GM19239 (cell line): ENCODE measurements around the gene DENND2A.
"Not testable (repeated sequence)": the region's sequence is repeated elsewhere in the genome, so short reads cannot be mapped to it uniquely, and the experiment has no call there.

Experiments used
- DNase-seq: peaks from one replicate; pipeline ENCODE4 v3.0.0; 2011; ENCODE audit warnings: low spot score; ENCODE audit not compliant: insufficient read length
- FAIRE-seq: peaks from 2 replicates; lab custom pipeline; 2011; peaks lifted over from hg19 to GRCh38; lab: Jason Lieb, UNC

DENND2A gene, protein sequence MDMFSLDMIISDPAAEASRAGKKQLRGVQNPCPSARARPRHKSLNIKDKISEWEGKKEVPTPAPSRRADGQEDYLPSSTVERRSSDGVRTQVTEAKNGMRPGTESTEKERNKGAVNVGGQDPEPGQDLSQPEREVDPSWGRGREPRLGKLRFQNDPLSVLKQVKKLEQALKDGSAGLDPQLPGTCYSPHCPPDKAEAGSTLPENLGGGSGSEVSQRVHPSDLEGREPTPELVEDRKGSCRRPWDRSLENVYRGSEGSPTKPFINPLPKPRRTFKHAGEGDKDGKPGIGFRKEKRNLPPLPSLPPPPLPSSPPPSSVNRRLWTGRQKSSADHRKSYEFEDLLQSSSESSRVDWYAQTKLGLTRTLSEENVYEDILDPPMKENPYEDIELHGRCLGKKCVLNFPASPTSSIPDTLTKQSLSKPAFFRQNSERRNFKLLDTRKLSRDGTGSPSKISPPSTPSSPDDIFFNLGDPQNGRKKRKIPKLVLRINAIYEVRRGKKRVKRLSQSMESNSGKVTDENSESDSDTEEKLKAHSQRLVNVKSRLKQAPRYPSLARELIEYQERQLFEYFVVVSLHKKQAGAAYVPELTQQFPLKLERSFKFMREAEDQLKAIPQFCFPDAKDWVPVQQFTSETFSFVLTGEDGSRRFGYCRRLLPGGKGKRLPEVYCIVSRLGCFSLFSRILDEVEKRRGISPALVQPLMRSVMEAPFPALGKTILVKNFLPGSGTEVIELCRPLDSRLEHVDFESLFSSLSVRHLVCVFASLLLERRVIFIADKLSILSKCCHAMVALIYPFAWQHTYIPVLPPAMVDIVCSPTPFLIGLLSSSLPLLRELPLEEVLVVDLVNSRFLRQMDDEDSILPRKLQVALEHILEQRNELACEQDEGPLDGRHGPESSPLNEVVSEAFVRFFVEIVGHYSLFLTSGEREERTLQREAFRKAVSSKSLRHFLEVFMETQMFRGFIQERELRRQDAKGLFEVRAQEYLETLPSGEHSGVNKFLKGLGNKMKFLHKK

DNA sequence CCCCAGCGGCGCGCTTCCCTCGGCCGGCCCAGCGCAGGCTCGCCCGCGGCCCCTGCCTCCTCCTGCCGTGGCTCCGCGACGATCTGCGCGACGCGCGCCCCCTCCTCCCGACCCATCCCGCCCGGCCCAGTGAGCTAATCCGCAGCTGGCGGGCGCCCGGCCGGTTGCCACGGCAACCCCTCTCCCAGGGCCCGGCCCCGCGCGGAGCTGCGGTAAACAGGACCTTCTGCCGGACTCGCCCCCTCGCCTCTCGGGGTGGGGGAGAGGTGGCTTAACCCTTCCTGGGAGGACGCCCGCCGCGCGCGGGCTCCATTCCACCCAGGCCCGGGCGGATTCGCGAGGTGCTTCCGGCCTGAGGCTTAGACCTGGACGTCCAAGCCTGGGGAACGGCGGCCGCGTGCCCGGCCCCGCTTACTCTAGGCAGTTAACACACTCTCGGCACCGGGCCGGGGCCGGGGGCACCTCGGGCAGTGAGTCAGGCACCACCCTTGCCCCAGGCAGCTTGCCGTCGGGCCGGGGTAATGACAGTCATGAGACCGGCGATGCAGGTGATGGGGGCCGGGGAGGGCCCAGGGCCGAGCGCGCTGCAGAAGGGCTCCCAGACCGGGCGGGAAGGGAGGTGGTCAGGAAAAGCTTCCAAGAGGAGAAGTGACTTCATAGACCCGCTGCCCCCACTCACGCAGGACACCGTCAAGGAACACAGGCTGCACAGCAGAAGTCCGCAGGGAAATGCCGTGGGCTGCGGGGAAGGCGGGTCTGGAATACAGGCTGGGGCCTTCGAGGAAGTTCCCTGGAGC is at the start of gene DENND2A:
Gene DENND2A (minus strand): TSS at position 87 of the 797 bp plus-strand sequence. CDS start 38,416 bp downstream, outside the sequence.
- FAIRE-seq (no peak), DNase-seq (no peak)

DNA sequence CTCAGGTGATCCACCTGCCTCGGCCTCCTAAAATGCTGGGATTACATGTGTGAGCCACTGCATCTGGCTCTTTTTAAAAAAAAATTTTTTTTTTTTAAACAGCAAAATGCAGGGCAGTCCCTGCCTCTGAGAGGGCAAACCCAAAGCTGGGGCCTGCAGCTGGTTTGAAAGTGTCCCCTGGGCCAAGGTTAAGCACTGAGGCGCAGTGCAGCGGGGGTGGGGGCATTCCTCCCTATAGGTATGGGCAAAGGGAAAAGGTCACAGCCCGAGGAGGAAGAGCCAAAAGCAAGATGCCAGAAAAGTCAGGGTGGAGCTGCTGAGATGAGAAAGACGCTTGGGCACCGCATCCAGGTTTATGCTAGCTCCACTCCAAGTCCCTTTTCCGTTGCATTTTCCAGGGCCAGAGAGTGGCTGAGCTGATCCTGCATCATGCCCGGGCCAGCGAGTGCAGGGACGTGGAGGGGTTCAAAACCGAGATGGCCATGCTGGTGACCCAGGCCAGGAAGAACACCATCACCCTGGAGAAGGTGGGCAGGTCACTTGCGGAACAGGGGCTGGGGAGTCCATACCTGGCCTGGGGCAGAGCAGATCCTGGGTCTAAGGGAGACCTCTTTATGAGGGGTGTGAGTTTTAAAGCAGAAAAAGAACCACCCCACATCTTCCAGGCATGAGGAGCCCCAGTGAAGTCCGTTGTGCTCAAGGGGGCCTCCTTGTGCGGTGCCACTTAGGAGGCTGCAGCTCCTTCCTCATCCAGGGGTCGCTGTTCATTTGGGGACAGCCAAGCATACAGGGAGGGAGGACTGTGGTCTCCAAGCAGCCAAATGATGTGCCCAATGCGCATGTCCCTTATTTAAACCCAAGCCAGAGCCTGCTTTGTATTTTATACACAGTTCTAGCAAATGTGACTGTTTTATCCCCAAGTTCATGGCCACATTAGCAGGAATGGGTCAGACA is 48.9 kb upstream of the DENND2A start:
- FAIRE-seq (no peak), DNase-seq (no peak)

DNA sequence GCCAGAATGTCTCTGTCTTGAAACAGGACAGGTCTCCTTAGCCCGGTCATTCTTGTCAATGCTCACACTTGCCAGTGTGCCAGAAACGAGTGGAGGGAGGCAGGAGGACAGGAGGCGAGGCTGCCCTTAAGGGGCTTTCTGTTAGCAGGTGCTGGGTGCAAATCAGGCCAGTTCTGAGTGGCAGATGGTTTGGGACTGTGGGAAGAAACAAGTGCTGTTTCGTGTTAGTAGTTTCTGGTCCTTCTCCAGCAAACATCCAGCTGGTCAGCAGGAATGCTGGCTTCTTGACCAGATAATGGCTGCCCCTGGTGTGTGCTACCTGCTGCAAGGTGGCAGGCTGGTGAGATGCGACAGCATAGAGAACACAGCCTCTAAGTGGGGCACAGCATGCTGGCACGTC is 47.7 kb upstream of the DENND2A start:
- DNase-seq (no peak), FAIRE-seq (no peak)

DNA sequence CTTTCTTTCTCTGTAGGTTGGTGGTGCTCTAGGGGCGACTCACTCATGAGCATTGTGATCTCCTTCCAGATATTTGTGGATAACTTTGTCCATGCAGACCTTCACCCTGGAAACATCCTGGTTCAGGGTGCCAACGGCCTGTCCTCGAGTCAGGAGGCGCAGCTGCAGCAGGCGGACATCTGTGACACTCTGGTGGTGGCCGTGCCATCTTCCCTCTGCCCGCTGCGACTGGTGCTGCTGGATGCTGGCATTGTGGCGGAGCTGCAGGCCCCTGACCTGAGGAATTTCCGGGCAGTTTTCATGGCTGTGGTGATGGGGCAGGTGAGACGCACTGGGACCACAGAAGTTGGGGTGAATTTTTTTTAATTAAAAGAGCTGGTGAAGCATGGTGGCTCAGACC is 46.3 kb upstream of the DENND2A start:
- FAIRE-seq (no peak), DNase-seq (no peak)

DNA sequence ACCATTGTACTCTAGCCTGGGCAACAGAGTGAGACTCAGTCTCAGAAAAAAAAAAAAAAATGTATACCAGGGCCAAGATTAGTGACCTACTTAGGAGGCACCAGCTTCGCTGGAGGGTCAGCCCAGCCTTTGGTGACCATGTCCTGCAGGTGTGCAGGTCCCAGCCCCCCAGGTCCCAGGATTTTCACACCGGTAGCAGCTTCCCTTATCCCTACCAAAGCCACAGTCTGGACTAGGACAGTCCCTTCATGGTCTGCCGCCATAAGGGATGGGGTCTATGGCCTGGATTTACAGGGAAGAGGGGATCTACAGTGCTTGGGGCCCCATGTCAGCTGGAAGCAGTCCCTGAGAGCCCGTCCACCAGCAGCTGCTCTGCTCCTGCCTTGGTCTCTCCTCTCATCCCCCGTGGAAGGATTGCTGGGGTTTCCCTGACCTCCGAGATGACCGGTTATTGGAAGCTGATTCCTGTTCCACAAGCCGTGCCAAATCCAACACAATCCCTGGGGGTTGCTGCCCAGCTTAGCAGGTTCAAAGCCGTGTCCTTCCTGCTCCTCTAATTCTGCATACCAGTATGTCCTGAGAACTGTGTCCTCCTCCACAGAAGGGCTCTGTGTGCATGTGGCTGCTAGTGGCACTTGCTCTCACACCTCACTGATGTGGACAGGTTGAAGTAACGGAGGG is 44.9 kb upstream of the DENND2A start:
- no peak for FAIRE-seq
- DNase-seq = no peak

DNA sequence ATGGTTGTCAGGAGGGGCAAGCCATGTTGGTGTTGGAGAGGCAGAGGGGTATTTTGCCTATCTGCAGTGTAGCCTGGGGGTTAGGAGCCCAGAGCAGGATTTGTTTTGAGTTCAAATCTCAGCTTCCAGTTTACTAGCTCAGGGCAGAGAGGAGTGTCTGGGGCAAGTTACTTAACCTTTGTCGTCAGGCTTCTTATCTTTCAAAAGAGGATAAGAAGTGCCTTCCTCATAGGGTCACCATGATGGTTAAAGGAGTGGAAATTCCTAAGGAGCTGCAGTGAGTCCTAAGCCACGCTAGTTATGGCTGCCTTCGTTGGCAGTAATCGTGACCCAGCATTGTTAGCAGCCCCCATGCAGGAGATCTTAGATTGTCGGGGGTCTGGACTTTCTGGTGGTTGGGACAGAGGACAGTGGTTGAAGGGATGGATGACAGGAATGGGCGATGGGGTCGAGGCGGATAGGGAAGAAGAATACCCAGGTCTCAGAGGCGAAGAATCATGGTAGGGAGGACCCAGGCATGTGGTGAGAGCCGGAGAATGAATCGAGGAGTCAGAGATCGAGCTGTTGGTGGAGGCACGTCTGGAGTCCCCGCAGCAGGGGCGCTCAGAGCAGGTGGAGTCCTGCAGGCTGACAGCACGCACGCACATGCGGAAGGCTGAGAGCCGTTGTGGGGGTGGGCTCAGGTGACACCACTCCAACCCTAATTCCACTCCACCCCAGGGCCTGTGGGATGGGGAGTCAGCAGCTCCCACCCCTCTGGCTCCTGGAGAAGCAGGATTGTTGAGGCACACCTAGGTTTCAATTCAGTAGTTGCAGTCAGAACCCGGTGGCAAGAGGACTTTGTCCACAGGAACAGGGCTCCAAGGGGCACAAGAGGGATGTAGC is 43.7 kb upstream of the DENND2A start:
- DNase-seq (no peak), FAIRE-seq (no peak)

DNA sequence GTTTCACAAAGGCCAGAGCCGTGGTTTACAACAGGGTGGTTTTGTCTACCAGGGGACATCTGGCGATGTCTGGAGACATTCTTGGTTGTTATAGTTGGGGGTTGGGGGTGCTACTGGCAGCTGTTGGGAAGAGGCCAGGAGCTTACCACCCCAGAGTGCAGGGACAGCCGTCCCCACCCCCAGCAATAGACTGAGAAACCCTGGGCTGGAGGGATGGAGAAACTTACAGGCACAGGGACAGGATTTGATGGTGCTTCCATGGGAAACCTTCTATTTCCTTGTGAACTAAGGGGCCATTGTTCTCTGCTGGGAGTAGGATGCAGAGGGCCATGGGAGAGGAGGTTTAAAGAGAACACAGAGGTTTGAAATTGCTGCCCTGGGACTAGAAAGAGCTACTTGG is 43.0 kb upstream of the DENND2A start:
- FAIRE-seq (no peak), DNase-seq (no peak)

DNA sequence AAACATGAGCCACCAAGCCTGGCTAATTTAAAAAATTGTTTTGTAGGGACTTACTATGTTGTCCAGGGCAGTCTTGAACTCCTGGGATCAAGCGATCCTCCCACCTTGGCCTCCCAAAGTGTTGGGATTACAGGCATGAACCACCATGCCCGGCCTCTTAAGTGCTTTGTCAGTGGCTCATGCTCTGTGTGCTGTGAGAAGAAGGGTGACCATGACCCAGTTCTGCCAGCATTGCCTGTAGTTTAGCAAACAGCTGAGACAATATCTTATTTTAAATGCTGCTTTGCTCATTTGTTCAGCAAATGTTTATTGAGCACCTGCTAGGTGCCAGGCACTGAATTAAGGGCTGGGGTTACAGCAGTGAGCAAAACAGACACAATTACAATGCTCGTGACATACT is 41.2 kb upstream of the DENND2A start:
- no peak for DNase-seq
- no peak for FAIRE-seq

DNA sequence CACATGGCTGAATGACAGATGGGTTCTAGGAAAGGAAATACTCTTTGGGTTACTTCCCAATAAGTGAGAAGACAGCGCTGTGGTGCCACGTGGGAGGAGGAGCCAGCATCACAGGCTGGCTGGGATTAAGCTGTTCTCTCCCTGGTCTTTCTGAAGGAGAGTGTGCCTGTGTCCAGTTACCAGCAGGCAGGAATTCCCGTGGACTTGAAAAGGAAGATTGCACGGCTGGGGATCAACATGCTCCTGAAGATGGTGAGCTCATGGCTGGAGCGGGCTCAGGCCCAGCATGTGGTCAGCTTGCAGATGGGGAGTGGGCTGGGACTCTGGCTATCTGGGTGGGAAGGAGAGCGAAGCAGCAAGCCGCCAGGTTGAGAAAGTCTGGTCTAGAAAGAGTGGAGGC is 40.3 kb upstream of the DENND2A start:
- no peak for FAIRE-seq

DNA sequence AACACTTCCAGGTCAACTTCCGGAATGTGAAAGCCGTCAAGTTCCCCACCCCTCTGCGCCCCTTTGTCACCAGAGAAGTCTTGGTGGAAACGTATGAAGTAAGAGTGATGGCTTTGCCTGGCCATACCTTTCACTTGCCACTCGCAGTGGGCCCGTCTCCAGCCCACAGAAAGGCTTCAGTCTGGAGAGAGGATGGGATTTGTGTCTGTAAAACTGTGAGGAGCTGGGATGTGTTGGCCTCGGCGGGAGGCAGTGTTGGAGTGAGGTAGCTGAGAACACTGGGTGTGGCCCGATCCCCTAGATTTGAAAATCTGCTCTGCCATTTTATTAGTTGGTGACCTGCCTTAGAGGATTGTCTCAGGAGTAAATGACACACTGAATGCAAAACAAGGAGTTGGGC is 38.6 kb upstream of the DENND2A start:
- FAIRE-seq (no peak), DNase-seq (no peak)

More for the DNA sequence above, 40.3 kb upstream of the DENND2A start:
- no peak for DNase-seq

DNA sequence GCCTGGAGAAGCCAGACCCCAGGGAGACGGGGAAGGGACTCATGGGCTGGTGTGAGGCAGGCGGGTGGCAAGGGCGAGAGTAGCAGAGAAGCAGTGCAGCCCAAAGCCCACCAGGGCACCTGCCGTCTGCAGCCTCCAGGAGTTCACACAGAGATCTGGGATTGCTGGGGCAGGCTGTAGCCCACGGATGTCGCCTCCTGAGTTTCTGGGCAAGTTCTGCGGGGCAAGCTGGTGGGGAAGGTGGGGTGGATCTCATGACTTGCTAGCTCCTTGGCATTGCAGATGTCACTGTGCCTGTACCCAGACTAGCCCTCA is 38.2 kb upstream of the DENND2A start:
- no peak for DNase-seq
- FAIRE-seq = no peak

DNA sequence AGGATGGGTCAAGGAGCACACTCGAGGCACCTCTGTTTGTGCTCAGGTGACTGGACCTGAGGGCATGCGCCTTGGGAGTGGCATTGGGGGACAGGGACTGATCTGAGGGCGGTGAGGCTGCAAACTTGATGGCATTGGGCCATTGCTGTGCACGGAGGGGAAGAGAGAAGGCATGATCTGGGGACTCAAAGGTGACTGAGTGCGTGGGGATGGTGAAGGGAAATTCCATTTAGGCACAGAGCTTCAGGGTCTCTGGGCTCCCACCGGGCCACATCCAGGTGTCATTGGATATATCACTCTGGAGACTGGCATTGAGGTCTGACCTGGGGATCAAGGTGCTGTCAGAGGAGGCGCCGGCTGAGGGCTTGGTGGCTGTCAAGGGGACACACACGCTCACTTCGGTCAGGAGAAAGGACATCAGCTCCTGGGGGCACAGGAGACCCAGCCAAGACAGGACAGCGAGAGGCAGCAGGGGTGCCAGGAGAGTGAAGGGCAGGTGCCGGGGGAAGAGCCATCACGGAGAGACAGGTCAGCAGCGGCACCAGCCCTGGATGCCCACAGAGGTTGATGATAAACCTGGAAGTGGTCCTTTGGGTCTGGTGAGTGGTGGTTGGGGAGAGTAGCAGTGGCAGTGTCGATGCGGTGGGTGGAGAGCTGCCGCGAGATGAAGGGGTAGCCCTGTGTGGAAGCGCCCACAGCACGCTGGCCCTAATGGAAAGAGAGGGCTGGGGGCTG is 37.6 kb upstream of the DENND2A start:
- no peak for FAIRE-seq
- no peak for DNase-seq

DNA sequence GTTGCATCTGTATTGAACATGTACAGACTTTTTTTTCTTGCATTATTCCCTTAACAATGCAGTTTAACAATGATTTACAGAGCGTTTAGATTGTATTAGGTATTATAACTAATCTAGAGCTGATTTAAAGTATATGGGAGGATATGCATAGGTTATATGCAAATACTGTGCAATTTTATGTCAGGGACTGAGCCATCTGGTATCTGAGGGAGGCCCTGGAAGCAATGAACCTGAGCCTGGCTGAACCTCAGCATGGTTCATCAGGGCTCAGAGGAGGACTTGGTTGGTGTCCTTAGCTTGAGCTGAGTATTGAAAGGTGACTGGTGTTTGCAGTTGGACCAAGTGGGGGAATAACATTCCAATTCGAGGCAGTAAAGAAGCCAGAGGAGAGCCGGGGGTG is 36.9 kb upstream of the DENND2A start:
- no peak for FAIRE-seq
- DNase-seq = no peak

DNA sequence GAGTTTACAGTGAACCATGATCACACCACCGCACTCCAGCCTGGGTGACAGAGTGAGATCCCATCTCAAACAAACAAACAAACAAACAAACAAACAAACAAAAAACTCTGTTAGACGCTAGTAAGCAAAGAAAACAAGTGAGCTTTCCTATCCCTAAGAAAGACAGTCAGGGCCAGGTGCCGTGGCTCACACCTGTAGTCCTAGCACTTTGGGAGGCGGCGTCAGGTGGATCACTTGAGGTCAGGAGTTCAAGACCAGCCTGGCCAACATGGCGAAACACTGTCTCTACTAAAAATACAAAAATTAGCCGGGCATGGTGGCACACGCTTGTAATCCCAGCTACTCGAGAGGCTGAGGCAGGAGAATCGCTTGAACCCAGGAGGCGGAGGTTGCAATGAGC is 36.3 kb upstream of the DENND2A start:
- DNase-seq, FAIRE-seq: not testable (repeated sequence)

DNA sequence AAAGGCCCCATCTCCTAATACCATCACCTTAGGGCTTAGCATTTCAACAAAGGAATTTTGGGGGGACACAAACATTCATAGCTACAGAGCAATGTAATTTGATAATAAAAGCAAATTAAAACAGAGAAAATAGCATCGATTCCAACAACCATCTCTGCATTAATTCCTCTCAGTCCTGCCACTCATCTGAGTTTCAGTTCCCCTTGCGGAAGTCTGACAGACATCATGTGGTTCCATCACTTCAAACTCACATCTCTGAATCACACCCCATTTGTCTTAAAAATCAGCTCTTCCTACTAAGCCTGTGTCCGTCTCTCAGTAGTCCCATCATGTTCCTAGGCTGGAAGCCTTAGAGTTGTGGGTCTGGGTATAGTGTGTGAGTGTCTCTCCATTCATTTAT is 35.7 kb upstream of the DENND2A start:
- peak; percentile 63 for DNase-seq
- FAIRE-seq = peak; percentile 91

DNA sequence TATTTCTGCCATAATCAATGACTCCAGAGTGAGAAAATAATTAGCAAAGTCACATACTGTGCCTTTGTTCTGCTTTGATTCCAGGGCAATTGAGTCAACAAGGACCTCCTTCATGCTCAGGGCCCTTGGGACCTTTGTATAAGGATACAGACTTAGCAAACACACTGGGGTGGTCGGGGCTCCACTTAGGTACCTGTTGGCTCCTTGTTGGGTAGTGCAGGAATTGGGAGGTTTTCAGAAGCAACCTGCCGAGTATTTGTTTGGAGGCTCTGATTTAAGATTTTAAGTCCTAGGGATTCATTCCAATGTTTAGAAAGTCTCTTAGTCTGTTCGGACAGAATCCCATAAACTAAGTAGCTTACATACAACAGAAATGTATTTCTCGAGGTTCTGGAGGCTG is 35.1 kb upstream of the DENND2A start:
- no peak for FAIRE-seq
- DNase-seq = no peak
